ENCODE results near the gene GLRA2. TPM values are rescaled to one million over a fixed set of nuclear protein-coding genes. Genes with fewer than 3 reads are reported as not detected.
A peak's percentile ranks its signal among the peaks of the same experiment; 100 is the strongest.

The GLRA2 gene
- total and polyA plus RNA-seq, 4 donors = not detected

- DNase-seq (ENCODE audit: low spot score) = no peak
- no peaks in the 10 kb centered on the region for H3K9me3 ChIP-seq (ENCODE audit: control insufficient read depth in 4 of 4, low read length in 3 of 4)
- 58% methylated on average over 4 of the region's 4 CpGs for WGBS
- no peak for TF ChIP-seq RXRA (IDR thresholded peaks at IDR 0.05)
- TF ChIP-seq TAF1 (conservative IDR thresholded peaks at IDR 0.05) = no peak
- TF ChIP-seq FOXA1 (IDR thresholded peaks at IDR 0.05) = no peak
- no peak for TF ChIP-seq HNF4G (IDR thresholded peaks at IDR 0.05)
- H3K36me3 ChIP-seq (ENCODE audit: control insufficient read depth in 4 of 4, insufficient read depth in 3 of 4, low read depth in 1 of 4, low read length in 3 of 4) = no peaks in the 10 kb centered on the region
- H3K27ac ChIP-seq (ENCODE audit: low read depth in 1 of 2, low read length in 2 of 2) = no peak overlapping the region
- peaks cover 0 to 4% (median 0%) of the 10 kb centered on the region in 4 donors for H3K27me3 ChIP-seq (ENCODE audit: control insufficient read depth in 4 of 4, insufficient read depth in 4 of 4, low read length in 3 of 4)
- no peaks in the 10 kb centered on the region for H3K4me1 ChIP-seq (ENCODE audit: control insufficient read depth in 4 of 4, insufficient read depth in 4 of 4, low read length in 3 of 4)
- no peak overlapping the region for H3K9ac ChIP-seq (ENCODE audit: low read depth in 1 of 2, low read length in 2 of 2)
- H3K4me3 ChIP-seq (ENCODE audit: low read depth in 1 of 3, low read length in 3 of 3) = no peak overlapping the region
These were observed 19.8 kb upstream of the GLRA2 start for GRCh38 chrX:14509325-14510057.

GRCh38 chrX:14528629-14529289, 577 bp upstream of the GLRA2 start:
- TF ChIP-seq TAF1 (conservative IDR thresholded peaks at IDR 0.05) = no peak
- TF ChIP-seq CTCF (IDR thresholded peaks at IDR 0.05; ENCODE audit: low read depth, low read length, missing input control) = peak; percentile 34
- TF ChIP-seq RAD21 (IDR thresholded peaks at IDR 0.05) = peak; percentile 61 to 74
- 15% methylated on average over 14 of the region's 14 CpGs for WGBS
- Histone ChIP-seq H3K4me3 (ENCODE audit: low read depth in 1 of 3, low read length in 3 of 3) (no peak overlapping the region), H3K9ac (ENCODE audit: low read depth in 1 of 2, low read length in 2 of 2) (no peak overlapping the region), H3K9me3 (ENCODE audit: control insufficient read depth in 4 of 4, low read length in 3 of 4) (no peaks in the 10 kb centered on the region), H3K36me3 (ENCODE audit: control insufficient read depth in 4 of 4, insufficient read depth in 3 of 4, low read depth in 1 of 4, low read length in 3 of 4) (no peaks in the 10 kb centered on the region), H3K27ac (ENCODE audit: low read depth in 1 of 2, low read length in 2 of 2) (no peak overlapping the region), H3K4me1 (ENCODE audit: control insufficient read depth in 4 of 4, insufficient read depth in 4 of 4, low read length in 3 of 4) (no peaks in the 10 kb centered on the region), H3K27me3 (ENCODE audit: control insufficient read depth in 4 of 4, insufficient read depth in 4 of 4, low read length in 3 of 4) (no peaks in the 10 kb centered on the region)
- peak; percentile 34 for DNase-seq (ENCODE audit: low spot score)

- Histone ChIP-seq H3K36me3 (ENCODE audit: control insufficient read depth in 4 of 4, insufficient read depth in 3 of 4, low read depth in 1 of 4, low read length in 3 of 4) (no peaks in the 10 kb centered on the region), H3K9me3 (ENCODE audit: control insufficient read depth in 4 of 4, low read length in 3 of 4) (no peaks in the 10 kb centered on the region), H3K9ac (ENCODE audit: low read depth in 1 of 2, low read length in 2 of 2) (no peak overlapping the region), H3K4me3 (ENCODE audit: low read depth in 1 of 3, low read length in 3 of 3) (no peak overlapping the region), H3K27ac (ENCODE audit: low read depth in 1 of 2, low read length in 2 of 2) (no peak overlapping the region), H3K27me3 (ENCODE audit: control insufficient read depth in 4 of 4, insufficient read depth in 4 of 4, low read length in 3 of 4) (peaks cover 0 to 3% (median 0%) of the 10 kb centered on the region in 4 donors), H3K4me1 (ENCODE audit: control insufficient read depth in 4 of 4, insufficient read depth in 4 of 4, low read length in 3 of 4) (no peaks in the 10 kb centered on the region)
- DNase-seq (ENCODE audit: low spot score) = no peak
- TF ChIP-seq REST (IDR thresholded peaks at IDR 0.05) (no peak), RAD21 (IDR thresholded peaks at IDR 0.05) (no peak), HNF4A (conservative IDR thresholded peaks at IDR 0.05) (no peak), CTCF (IDR thresholded peaks at IDR 0.05; ENCODE audit: low read depth, low read length, missing input control) (no peak), NR2F2 (IDR thresholded peaks at IDR 0.05) (no peak), HNF4G (IDR thresholded peaks at IDR 0.05) (no peak), FOXA2 (IDR thresholded peaks at IDR 0.05) (no peak), YY1 (IDR thresholded peaks at IDR 0.05) (no peak), RXRA (IDR thresholded peaks at IDR 0.05) (no peak), EGR1 (IDR thresholded peaks at IDR 0.05; ENCODE audit: low read depth in 2 of 2) (no peak)
- WGBS = 65% methylated on average over 1 of the region's 1 CpG
These were observed 4.5 kb downstream of the GLRA2 start for GRCh38 chrX:14533867-14534266.
